Epithelial cell of proximal tubule (primary cell): ENCODE data around the gene EPHA1. TPM values are rescaled to one million over a fixed set of nuclear protein-coding genes. Genes with fewer than 3 reads are reported as not detected.

Experiments
- DNase-seq: peaks from one replicate; pipeline ENCODE4 v3.0.0-alpha.2; 2011; ENCODE audit warnings: low read depth
- H3K4me3 ChIP-seq: 2 replicates; pipeline ENCODE4 v1.5.1; 2011; ENCODE audit warnings: low read depth, mild to moderate bottlenecking, low read length
- total RNA-seq: library from RNA; depleted of rRNA; stranded (reverse); fragments of >200 nt; gene quantifications from 2 replicates; pipeline ENCODE4 v1.2.3, GENCODE V29; 2015
- TF ChIP-seq, protein P1 (sequence below): conservative IDR thresholded peaks from 2 replicates; pipeline ENCODE4 v1.5.1; 2012; ENCODE audit warnings: low read depth, mild to moderate bottlenecking, low read length

The EPHA1 gene
- total RNA-seq, 1 donor from 2014 or later = 14.4 TPM

DNA sequence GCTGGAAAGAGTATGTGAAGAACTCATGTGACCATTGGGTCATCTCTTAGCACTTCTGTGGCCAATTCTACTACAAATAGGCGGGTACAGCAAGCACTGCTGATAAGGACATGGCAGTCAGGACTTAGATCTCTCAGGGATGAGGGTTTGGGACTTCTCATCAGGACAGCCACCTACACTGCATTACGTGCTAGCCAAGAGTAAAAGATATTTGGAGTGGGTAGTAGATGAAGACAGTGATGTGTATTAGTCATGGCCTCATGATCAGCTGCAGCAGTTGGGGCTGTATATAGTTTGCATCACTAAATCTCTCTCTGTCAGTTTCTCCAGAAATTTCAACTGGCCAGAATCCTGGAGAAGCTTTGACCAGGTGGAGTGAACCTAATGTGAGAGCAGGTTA is 43.8 kb upstream of the EPHA1 start:
- H3K4me3 ChIP-seq = no peak overlapping the region
- no peak for DNase-seq
- TF ChIP-seq, protein P1, sequence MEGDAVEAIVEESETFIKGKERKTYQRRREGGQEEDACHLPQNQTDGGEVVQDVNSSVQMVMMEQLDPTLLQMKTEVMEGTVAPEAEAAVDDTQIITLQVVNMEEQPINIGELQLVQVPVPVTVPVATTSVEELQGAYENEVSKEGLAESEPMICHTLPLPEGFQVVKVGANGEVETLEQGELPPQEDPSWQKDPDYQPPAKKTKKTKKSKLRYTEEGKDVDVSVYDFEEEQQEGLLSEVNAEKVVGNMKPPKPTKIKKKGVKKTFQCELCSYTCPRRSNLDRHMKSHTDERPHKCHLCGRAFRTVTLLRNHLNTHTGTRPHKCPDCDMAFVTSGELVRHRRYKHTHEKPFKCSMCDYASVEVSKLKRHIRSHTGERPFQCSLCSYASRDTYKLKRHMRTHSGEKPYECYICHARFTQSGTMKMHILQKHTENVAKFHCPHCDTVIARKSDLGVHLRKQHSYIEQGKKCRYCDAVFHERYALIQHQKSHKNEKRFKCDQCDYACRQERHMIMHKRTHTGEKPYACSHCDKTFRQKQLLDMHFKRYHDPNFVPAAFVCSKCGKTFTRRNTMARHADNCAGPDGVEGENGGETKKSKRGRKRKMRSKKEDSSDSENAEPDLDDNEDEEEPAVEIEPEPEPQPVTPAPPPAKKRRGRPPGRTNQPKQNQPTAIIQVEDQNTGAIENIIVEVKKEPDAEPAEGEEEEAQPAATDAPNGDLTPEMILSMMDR = no peak

DNA sequence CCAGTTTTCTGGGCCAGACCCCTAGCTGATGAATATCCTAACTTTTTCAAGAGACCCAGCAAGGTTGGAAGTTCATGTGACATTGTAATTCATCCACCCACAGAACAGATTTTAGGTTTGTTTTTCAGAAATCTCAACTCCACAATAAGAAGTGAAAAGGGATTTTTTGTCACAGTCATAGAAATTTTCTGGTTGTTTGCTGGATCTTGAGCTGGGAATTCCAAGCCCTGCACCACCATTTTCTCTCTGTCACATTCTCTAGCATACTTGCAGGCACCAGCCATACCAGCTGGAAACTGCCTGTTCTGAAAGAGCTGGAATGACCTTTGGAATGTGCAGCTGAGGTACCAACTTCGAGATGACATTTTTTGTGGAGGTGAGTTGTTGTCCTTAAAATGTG is 43.1 kb upstream of the EPHA1 start:
- DNase-seq = no peak
- no peak overlapping the region for H3K4me3 ChIP-seq
- TF ChIP-seq, protein P1 = no peak

DNA sequence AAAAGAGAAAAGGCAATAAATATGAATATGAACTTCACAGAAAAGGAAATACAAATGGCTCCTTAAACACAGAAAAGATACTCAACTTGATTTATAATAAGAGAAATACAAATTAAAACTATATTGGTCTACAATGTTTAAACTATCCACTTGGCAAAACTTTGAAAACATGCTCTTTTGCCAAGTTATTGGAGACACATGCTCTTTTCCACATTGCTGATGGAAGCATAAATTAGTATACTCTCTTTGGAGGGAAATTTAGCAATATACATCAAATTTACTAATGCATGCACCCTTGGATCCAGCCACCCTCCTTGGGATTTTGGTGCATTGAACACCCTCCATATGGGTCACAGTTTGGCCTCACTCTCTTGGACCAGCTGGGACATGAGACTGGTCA is 42.5 kb upstream of the EPHA1 start:
- TF ChIP-seq, protein P1 = no peak
- no peak overlapping the region for H3K4me3 ChIP-seq
- no peak for DNase-seq

DNA sequence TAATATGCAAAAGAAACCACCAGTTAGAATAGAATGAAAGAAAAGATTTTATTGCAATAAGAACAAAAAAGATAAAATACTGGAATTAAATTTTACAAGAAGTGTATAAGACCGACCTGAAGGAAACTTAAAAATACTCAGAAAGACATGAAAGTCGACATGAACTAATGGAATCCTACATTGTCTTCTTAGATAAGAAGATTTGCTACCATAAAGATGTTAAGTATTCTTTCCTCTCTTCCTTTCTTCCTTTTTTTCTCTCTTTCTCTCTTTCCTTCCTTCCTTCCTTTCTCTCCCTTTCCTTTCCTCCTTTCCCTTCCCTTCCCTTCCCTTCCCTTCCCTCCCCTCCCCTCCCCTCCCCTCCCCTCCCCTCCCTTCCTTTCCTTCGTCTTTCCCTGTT is 41.1 kb upstream of the EPHA1 start:
- TF ChIP-seq, protein P1 = no peak
- no peak for DNase-seq
- no peak overlapping the region for H3K4me3 ChIP-seq

DNA sequence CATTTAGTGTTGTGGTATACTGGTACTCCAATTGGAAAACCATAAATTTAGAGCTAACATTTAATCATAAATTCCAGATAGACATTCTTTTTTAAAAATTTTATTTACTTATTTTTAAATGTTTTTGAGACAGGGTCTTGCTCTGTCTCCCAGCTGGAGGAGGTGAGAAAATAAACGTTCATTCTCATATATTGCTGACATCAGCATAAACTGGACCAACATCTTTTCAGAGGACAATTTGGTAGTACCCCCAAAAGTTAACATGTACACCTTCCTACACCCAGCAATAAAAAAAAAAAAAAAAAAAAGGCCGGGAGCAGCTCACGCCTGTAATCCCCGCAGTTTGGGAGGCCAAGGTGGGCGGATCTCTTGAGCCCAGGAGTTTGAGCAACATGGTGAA is 39.8 kb upstream of the EPHA1 start:
- H3K4me3 ChIP-seq = no peak overlapping the region
- TF ChIP-seq, protein P1 = no peak
- DNase-seq = no peak

DNA sequence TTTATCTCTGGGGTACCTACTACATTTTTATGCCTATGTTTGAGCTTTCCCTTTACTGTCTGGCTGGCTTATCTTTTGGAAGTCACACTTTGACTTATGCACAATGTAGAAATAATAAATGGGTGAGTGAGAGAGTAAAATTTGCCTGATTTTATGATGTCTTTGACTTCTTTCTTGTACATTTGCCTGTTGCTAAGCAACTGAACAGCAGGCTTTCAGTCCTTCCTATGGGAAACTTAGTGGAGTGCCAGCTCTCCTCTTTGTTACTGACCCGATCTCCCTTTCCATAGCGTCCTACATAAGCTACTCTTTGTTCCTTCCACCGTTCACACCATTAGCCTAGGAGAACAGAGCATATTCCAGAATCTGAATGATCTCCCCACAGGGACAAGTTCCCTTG is 38.8 kb upstream of the EPHA1 start:
- H3K4me3 ChIP-seq = no peak overlapping the region
- TF ChIP-seq, protein P1 = no peak
- DNase-seq = no peak

DNA sequence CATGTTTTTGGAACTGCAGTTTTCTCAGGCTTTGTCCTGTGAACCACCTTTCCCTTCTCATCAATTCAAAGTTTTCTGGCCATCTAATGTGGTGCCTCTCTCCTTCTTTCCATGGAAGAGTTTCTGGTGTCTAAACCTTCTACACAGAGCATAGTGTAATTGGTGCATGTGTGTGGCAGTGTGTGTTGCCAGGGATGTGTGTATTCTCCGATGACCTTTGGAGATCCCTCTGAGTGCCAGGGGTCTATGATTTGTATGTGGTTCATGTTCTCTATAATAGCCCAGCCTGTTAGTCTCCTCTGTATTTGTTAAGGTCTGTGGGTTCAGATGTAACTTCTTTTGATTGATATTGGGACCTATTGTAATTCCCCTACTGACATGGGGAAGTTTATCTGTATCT is 36.1 kb upstream of the EPHA1 start:
- DNase-seq = no peak
- H3K4me3 ChIP-seq = no peak overlapping the region
- TF ChIP-seq, protein P1 = no peak
